HT1080 (cell line): Measurements from ENCODE around the gene CWC25. TPM values are rescaled to one million over a fixed set of nuclear protein-coding genes. Genes with fewer than 3 reads are reported as not detected.
A peak's percentile ranks its signal among the peaks of the same experiment; 100 is the strongest.
"Not testable (repeated sequence)": the region's sequence is repeated elsewhere in the genome, so short reads cannot be mapped to it uniquely, and the experiment has no call there.

Experiments
- DNase-seq: peaks from one replicate; pipeline ENCODE4 v3.0.0-alpha.2; 2015; ENCODE audit warnings: low read depth
- total RNA-seq: library from RNA; depleted of rRNA; stranded (reverse); fragments of >200 nt; shearing (Covaris generic); gene quantifications from 2 replicates; pipeline ENCODE4 v1.2.3, GENCODE V29; 2014

The CWC25 gene
- total RNA-seq, 1 experiment from 2014 or later: 9.6 TPM

DNA sequence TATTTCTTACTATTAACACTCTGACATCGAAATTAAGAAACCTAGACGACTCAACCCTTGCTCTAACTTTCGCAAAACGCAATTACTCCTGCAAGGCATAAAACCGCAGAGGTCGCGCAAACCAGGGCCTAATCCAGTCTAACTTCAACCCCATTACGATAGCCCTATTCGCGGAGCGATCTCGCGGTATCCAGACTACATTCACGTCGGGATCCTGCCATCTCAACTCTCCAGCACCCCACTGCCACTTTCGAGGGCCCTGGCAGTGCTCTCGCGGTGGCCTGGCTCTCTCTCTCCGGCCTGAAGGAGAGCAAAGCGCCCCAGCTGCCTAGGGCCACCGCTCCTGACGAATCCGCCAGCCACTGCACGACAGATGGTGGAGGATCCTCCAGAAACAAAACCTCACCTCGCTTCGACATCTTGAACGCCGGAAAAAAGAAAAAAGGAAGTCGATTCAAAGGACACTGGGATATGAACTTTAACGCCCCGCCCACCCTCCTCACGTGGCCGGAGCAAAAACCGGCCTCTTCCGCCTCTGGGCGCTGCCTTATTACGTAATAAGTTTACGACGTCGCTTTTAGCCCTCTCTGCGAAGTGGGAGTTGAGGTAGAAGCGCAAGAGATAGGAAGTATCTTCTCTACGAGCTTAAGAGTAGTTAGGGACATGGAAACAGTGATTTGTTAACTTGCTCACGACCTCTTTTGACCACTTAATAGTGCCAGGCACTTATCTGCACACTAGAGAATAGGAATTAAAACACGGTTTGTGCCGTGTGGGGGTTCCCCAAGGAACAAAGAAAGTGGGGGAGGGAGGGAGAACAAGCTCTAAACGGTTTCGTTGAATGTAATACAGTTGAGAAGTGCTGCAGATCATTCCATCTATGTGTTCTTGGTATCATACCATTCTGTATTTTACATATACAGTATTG, 28.4 kb upstream of the CWC25 start, which contains the start of gene RPL23:
TSS of gene RPL23 (minus strand) at position 430 of the 928 bp plus-strand sequence. CDS start at position 419, 11 bp downstream.
- DNase-seq: peak; percentile 95

GRCh38 chr17:38852771-38853291, 27.7 kb upstream of the CWC25 start:
- no peak for DNase-seq

DNA sequence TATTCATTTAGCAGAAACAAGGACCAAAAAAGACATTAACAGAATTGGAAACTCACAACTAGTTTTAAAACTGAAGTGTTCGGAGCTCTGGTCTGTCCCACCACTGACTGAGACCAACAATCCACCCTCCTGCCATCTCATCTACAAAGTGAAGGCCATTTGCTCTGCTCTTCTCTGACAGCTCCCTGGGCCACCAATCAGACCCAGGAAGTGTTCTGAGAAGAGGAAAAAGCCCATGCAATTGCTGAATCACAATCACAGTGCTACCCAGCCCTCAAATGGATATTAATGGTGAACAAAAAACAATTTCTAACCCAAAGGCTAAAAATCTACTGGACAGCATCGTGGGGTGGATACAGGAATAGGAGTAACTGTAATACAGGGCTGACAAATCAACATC, 26.3 kb upstream of the CWC25 start:
- DNase-seq: no peak

DNA sequence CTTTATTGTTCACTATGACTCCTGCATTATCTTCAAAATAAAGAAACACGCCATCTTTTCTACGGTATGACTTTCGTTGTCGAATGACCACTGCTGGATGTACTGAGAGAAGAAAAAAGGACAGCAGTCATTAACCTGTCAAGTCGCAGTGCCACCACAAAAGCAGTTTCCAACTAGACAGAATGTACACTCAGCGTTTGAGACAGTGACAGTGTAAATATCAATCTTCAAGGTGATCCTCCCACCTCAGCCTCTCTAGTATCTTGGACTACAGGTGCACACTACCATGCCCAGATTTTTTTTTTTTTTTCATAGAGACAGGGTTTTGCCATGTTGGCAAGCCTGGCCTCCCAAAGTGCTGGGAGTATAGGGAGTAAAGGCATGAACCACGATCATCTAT, 25.3 kb upstream of the CWC25 start:
- no peak for DNase-seq

DNA sequence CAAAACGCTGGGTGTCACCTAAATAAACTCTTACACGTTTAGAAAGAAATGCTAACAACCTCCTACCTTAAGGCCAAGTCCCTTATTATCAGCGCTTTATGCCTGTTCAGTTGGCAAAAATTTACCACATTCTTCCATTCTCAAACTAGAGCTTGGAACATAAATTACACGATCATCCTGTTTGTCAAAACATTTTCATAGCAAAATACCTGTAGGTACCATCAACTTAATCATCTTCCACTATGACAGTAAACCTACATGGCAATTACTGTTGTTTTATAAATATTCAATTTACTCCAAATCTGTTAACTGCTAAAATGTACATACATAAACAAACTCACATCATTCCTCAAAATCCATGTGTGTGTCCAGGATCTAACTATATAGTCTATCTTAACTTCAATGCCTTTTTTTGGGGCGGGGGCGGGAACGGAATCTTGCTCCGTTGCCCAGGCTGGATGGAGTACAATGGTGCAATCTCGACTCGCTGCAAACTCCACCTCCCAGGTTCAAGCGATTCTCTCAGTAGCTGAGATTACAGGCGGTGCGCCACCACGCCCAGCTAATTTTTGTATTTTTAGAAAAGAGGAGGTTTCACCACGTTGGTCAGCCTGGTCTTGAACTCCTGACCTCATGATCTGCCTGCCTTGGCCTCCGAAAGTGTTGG, 24.0 kb upstream of the CWC25 start:
- DNase-seq: no peak

DNA sequence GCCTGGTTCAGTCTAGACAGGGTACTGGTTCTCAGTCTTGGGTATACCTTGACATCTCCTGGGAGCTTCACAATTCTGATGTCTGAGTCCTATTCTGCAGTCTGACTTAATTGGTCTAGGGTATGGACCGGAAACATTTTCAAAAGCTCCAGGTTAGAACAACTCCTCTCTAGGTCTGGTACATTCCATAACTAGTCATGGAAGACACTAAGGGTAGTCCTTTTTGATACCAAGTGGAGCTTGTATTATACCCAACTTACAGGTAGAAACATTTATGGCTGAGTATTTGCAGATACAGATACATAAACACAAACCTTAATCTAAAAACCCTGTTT, 23.4 kb upstream of the CWC25 start:
- no peak for DNase-seq

GRCh38 chr17:38844261-38844757, 19.2 kb upstream of the CWC25 start:
- DNase-seq: no peak

GRCh38 chr17:38825762-38826247, 684 bp upstream of the CWC25 start:
- no peak for DNase-seq

- DNase-seq: peak; percentile 24
These were observed 9.4 kb downstream of the CWC25 start for GRCh38 chr17:38815576-38816193.

DNA sequence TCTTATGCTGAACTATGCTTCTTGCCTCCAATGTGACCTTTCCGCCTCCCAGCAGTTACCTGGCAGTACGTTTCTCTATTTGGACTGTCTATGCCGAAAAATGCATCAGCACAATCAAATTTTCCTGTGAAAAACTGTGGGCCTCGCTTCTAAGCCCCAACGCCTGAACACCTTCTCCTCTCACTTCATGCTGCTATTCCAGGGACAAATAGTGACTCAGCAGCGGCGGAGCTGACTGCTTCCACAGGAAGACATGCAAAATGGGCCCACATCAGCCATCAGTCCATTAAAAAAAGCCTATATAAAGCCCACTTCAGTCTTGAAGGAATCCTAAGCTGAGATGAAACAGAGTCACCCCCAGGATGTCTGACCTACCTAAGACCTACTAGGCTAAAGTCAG, 15.3 kb downstream of the CWC25 start:
- no peak for DNase-seq

- no peak for DNase-seq
These were observed 24.8 kb downstream of the CWC25 start for GRCh38 chr17:38800237-38800760.

DNA sequence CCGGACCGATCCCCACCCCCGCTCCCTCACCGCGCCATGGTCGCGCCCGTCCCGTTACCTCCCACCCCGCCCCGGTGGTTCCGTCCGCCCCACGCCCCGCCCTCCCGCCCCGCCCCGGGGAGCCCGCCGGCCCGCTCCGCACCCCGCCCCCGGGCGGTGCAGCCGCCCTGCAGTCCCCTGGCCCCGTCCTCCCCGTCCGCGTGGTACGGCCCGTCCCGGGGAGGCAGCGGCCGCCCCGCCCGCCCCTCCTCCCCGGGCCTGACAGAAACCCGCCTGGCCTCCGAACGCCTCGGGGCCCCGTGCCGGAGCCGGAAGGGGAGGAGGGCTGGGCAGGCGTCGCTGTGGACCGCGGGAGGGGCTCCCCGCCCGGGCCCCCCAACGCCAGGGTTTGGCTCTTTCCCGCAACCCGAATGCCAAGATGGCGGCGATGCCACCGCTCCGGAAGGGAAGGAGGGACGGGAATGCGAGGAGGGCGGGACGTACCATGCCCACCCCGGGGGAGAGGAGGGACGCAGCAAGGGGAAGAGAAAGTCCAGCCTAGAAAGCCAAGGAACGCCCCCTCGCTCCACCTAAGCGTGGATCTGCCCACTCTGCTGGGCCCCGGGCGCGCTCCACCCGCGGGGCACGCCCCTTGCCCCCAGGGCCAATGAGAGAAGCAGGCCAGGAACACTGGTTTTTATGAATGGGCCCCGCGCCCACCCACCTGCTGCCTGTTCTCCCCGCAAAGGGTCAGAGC, 25.5 kb downstream of the CWC25 start, which contains the start of gene PIP4K2B:
TSS of gene PIP4K2B (minus strand) at position 56 of the 736 bp plus-strand sequence. CDS start 132 bp downstream, outside the sequence.
- peak; percentile 96 for DNase-seq

DNA sequence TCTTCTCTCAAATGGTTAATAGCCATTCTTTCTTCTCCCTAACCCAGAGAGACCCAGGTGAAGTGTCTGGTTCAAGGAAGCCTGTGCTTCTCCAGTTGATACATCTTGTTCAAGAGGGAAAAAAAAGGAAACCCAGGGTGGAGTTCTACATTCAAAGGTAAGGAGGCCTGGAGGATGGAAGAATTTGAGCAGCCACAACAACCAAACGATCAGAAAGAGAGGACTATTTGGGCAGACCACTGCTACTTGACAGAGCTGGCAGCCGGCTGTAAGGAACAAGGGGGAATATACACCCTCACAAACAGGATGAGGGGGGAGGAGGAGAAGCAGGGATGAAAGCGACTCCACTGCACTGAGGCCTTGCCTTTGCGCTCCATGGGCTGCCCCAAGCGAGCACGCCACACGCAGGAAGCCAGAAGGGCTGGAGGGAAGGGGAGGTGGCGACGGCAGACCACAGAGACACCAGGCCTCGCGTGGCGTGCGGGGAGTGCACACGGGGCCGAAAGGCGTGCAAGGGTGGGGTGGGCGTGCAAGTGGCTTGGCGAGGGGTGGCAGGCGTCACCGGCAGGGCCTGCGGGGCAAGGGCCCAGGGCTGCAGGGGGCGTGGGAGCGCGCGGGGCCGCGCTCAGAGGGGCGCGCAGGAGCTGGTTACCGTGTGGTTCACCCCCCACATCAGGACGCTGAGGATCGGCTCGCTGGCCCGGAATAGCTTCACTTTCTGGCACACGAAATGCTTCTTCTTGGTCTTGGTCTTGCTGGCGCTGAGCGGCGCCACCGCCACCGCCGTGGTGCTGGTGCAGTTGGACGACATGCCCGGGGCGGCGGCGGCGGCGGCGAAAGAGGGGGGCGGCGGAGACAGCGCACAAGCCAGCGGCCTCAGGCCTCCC, 26.3 kb downstream of the CWC25 start:
- DNase-seq: peak; percentile 44

DNA sequence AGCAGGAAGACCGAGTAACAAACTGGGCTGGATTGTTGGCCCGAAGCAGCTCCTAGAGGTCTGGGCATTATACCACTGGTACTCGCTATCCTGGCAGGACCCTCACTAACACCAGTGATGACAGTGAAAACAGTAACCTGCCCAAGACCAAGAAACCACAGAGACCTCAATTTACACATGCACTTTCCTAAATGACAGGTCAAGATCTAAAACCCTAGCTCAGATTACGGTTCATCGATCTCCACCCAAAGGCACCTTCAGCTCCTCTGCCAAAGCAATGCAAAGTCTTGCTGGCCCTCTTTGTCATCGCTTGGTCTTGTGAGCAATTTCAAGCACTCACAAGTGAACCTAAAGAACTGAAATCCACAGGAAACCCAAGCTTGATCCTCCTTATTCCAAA, 27.3 kb downstream of the CWC25 start:
- no peak for DNase-seq

DNA sequence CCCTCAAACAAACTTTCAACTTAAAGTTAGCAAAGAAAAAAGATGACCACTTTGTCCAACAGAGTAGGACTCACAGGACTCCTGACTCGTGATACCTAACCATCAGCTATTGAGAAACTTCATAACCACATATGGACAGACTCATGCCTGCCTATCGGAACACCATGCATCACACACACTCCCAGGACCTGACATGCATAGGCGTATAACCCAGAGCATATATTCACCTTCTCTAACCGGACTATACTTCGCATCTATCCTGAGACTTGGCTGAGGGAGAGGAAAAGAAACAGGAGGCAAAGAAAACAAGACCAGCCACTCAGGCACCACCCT, 28.0 kb downstream of the CWC25 start:
- DNase-seq: no peak

DNA sequence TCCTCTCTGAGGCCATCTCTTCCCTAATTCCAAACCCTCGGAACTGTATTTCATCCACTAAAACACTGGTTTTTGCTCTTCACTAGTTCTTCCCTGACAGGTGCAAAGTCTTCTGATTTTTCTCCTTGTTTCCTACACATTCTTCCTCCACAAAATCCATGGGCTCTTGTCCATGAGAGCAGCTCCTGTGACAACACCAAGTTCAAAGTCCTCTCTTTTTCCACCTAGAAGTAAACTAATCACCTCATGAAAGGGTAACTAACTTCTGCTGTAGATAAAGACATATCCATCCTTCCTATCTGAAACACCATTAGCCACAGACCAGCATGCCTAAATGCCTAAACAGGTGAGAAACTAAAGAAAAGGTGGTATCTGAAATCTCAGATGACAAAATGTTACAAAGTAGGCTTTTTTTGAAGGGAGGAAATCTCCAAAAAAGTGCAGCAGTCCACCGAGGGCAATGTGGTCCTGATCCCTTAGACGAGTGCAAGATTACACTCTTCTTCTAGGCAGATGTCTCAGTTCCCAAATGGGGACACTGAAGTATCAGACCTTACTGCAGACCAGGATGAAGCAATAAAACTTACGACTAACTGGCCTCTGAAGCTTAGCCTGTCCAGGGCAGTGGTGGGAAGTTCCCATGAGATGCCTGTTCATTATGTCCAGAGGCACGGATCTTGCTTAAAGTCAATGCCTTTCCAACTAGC, 28.5 kb downstream of the CWC25 start:
- DNase-seq: no peak

- no peak for DNase-seq
These were observed 30.9 kb downstream of the CWC25 start for GRCh38 chr17:38794221-38794620.

DNA sequence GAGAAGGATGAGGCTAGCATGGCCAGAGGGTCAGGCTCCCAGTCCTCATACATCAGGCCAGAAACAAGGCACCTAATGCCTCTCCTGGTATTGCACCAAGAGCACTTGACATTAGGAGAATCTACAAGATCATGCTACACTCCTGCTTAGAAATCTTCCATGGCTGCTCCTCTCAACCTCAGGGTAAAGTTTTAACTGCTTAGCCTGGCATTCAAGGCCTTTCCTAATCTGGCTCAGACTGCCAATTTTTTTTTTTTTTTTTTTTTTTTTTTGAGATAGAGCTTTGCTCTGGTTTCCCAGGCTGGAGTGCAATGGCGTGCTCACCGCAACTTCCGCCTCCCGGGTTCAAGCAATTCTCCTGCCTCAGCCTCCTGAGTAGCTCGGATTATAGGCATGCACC, 34.0 kb downstream of the CWC25 start:
- no peak for DNase-seq

- not testable (repeated sequence) for DNase-seq
These were observed 34.9 kb downstream of the CWC25 start for GRCh38 chr17:38790148-38790707.
